HG02970 (cell line): ENCODE data around the gene JMJD4.

Experiments
- ATAC-seq: cut with Tn5 transposase; IDR thresholded peaks from one replicate; pipeline ENCODE4 v1.9.1; 2021; ENCODE audit warnings: mild to moderate bottlenecking, moderate library complexity, moderate number of reproducible peaks; ENCODE audit not compliant: unreplicated experiment, low FRiP score

Gene JMJD4

DNA sequence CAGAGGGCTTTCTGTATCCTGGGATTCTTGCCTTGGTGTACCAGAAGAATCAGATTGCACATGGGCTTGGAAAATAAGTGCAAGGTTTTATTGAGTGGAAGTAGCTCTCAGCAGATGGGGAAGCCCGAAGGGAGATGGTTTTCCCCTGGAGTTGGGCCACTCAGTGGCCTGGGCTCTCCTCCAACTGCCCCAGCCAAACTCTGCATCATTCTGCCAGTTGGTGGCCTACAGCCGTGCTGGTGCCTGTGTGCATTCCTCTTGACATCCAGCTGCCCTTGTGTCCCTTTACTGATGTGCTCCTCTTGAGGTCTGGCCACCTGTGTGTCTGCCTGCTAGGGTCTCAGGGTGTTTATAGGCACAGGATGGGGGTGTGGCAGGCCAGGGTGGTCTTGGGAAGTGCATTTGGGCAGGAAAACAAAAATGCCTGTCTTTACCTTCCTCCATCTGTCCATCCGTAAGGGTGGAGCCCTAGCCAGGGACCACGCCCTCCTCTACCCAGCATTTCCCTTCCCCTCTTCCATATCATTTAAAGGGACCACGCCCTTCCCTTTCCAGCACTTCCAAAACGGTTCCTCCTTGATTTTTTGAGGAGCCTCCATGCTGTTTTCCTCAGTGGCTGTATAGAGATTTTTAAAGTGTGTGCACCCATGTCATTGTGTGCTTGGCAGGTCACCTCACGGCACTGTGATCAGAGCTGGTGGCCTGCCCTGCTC lies 19.1 kb upstream of the JMJD4 start:
- ATAC-seq: no peak

GRCh38 chr1:227749916-227750710 lies 15.0 kb upstream of the JMJD4 start:
- ATAC-seq: no peak

- ATAC-seq: no peak
These were observed 14.1 kb upstream of the JMJD4 start for GRCh38 chr1:227749225-227749624.

DNA sequence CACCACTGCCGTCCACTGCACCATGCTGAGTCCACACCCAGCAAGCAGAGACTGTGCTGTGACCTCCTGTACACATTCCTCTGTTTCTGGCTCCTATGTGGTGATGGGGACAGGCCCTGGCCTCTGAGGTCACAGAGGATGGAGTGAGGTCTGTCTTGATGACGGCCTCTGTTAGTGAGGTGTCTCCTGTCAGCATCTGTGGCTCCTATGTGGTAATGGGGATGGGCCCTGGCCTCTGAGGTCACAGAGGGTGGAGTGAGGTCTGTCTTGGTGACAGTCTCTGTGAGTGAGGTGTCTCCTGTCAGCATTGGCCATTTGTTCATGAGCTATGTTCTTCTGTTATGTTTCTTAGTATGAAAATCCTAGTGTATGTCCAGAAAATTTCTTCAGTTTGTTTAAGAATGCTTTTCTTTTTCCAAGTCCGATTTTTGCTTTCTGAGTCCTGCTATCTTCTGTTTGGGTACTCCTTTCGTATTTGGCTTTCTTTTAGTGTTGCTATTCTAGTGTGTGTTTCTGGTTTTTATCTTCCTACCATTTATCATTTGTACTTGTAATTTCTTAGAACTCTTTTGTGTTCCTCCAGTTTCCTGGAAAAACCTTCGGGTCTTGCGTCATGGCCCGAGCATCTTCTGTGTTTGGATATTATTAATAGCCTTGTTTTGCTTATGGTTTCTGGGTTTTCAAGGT lies 13.5 kb upstream of the JMJD4 start:
- no peak for ATAC-seq

DNA sequence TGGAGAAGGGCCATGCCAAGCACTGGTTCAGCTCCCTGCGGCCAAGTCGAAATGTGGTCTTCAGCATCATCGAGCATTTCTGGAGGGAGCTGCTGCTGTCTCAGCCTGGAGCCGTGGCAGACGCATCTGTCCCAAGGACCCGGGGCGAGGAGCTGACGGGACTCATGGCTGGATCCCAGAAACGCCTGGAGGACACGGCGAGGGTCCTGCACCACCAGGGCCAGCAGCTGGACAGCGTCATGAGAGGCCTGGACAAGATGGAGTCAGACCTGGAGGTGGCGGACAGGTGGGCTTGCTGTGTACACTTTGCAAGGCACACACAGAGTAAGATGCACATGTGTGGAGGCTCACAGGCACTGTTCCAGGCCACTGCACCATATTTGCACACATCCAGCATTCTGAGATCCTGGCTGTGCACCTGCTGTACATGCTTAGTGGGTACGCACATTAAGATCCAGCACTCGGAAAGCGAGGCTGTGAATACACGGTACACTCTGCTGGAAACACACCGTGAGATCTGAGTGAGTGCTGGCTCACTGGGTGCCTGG lies 12.9 kb upstream of the JMJD4 start:
- no peak for ATAC-seq

DNA sequence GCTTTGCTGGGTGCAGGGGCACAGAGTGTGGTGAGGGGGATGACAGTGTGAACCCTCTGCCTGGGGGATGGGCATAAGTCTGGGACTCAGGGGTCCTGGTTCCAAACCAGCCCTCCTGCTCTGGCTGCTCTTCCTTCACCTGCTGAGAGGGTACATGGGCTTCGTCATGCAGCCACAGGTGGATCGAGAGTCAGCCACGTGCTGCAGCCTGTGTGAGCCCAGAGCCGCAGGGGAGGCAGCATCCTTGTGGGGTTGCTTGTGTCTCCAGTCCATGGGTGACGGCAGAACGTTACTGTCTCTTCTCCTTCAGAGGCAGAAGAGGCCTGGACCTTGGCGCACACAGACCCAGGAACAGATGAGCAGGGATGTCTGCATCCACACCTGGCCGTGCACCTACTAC lies 12.3 kb upstream of the JMJD4 start:
- ATAC-seq: no peak

DNA sequence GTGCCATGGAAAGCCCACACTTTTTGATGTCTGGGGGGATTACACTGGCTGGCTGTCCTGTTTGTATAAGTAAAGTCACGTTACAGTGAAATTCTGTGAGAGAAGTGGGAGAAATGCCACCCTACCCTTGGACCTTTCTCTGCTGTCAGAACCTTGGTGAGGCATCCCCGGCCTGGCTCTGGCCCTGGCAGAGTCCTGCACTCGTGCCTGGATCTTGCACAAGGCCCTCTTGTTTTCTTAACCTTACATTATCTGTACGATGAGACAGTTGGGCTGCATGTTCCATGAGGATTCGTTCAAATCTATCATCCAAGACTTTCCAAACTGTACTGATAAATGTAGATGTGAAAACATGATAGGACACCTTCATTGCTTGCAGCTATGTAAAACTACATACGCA lies 11.6 kb upstream of the JMJD4 start:
- ATAC-seq: no peak

- ATAC-seq: no peak
These were observed 10.6 kb upstream of the JMJD4 start for GRCh38 chr1:227745568-227746265.

GRCh38 chr1:227744668-227745067 lies 9.6 kb upstream of the JMJD4 start:
- ATAC-seq: no peak

- ATAC-seq: no peak
These were observed 7.9 kb upstream of the JMJD4 start for GRCh38 chr1:227742738-227743715.

DNA sequence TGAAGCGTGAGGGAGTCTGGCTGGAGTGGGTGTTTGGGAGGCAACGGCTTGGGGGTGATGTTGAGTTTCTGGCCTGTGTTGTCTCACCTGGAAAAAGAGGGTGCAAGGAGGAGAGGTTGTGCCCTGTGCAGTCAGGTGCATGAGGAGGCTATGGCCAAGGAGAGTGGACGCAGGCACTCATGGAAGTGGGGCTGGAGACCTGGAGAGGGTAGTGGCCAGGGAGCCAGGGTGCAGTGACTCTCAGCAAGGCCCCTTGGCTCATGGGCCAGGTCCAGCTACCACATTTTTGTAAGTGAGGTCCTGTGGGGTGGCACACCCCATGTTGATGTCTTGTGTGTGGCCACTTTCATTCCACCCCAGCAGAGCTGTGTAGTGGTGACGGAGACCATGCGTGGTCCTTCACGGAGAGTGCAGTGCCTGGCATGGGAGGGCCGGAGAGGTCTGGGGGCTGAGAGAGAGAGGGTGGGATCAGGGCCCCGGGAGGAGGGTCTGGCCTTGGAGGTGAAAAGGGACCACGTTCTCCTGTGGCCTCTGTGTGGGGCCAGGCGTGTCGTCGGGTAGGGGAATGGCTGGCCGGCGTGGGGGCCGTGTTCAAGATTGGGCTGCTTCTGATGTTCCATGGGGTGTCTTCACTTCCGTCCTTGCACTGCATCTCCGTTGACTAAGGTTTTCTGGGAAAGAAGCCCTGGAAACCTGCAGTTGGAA lies 6.2 kb upstream of the JMJD4 start:
- no peak for ATAC-seq

DNA sequence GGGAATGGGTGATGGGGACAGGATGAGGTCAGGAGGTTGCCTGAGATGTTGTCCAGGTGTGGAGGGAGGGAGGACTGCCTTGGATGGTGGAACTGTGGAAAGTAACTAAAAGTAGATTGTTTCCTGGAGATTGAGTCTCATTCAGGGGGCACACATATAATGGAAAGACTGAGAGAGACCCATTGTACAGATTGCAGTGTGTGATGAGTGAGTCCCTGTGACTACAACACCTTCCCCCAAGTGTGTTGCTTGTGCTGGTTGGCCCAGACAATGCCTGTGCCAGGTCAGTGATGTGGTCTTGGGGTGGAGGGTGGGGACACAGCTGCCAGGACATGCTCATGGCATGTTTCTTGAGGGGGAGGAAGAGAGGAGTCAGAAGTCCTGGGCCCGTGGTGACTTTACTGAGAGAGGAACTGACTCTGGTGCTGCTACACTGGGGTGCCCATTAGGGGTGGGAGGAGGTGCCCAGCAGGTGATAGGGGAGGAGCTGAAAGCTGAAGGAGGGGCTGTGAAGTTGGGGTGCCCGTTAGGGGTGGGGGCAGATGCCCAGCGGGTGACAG lies 5.4 kb upstream of the JMJD4 start:
- ATAC-seq: no peak

DNA sequence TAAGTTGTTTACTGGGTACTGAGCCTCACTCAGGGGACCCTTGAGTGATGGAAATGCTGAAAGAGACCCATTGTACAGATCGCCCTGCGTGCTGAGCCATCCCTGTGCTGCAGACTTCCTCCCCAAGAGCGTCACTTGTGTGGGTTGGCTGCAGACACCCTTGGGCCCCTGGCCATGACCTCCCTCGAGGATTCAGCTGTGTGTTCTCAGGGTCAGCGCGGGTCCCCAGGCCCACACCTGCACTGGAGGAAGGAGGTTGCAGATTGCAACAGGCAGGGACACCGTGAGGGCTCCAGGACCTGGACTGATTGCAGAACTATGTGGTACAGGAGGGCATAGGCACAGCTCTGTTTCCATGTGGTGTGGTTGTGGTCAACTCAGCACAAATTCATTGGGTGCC lies 4.5 kb upstream of the JMJD4 start:
- ATAC-seq: no peak

- ATAC-seq: no peak
These were observed 3.7 kb upstream of the JMJD4 start for GRCh38 chr1:227738820-227739219.

DNA sequence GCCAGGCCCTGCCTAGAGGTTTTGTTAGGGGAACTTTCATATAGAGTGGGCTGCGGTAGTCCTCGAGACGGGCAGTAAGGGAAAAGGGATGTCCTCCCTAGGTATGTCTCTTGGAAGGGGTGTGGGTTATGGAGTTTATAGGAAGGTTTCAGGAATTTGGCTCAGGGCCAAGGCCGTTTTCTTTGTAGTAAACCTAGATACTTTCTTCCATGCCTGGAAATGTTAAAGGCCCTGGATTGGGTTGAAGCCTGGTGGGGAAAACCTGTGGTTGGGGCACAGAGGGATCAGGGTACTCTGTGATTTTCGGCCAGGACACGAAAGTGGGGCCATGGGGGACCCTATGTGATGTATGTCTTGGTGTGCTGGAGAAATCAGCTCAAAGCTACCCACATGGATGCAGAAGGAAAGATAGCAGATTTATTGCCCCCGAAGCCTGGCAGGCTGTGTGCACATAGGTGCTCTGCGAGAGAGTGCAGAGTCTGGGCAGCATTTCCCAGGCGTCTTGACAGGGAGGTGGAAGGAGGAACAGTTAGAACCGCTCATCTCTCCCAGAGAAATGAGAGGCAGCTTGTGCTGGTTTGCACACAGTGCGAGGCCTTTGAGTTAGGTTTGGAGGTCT lies 1.8 kb upstream of the JMJD4 start:
- ATAC-seq: no peak

- ATAC-seq: no peak
These were observed 610 bp upstream of the JMJD4 start for GRCh38 chr1:227735539-227736285.

DNA sequence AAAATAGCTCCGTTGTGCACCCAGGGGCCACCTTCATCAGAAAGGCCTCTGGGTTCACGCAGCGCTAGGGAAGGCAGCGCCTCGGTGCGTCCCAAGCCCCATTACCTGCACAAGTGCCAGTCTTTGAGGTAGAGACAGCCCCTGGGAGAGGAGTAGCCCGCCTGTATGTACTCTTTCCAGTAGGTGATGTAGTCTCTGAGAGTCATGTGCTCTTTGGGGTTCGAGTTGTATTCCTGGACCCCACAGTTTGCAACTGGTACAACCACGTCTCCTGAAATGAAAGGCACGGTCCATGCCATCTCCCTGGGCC lies 601 bp downstream of the JMJD4 start:
- ATAC-seq: no peak
